MV-4-11 (cell line): ENCODE measurements around the gene BMERB1.
A peak's percentile ranks its signal among the peaks of the same experiment; 100 is the strongest.
"Not testable (repeated sequence)": the region's sequence is repeated elsewhere in the genome, so short reads cannot be mapped to it uniquely, and the experiment has no call there.

ENCODE experiments used
- DNase-seq: peaks from one replicate; lab custom pipeline; 2025; lab: John Stamatoyannopoulos, UW

BMERB1 gene

GRCh38 chr16:15523939-15524338, 89.6 kb downstream of the BMERB1 start:
- no peak for DNase-seq

- no peak for DNase-seq
Measured at GRCh38 chr16:15524966-15525365, 90.6 kb downstream of the BMERB1 start.

GRCh38 chr16:15526097-15526496, 91.7 kb downstream of the BMERB1 start:
- DNase-seq: no peak

- no peak for DNase-seq
Measured at GRCh38 chr16:15526731-15527130, 92.3 kb downstream of the BMERB1 start.

- DNase-seq: no peak
Measured at GRCh38 chr16:15529673-15530072, 95.3 kb downstream of the BMERB1 start.

GRCh38 chr16:15530085-15530484, 95.7 kb downstream of the BMERB1 start:
- DNase-seq: no peak

GRCh38 chr16:15532825-15533224, 98.4 kb downstream of the BMERB1 start:
- no peak for DNase-seq

GRCh38 chr16:15533386-15533785, 99.0 kb downstream of the BMERB1 start:
- DNase-seq: no peak

GRCh38 chr16:15535772-15536171, 101.4 kb downstream of the BMERB1 start:
- DNase-seq: no peak

- DNase-seq: no peak
Measured at GRCh38 chr16:15536843-15537242, 102.5 kb downstream of the BMERB1 start.

GRCh38 chr16:15538507-15538906, 104.1 kb downstream of the BMERB1 start:
- DNase-seq: peak; percentile 60

GRCh38 chr16:15539197-15539596, 104.8 kb downstream of the BMERB1 start:
- no peak for DNase-seq

GRCh38 chr16:15542261-15542660, 107.9 kb downstream of the BMERB1 start:
- no peak for DNase-seq

- no peak for DNase-seq
Measured at GRCh38 chr16:15542734-15543347, 108.5 kb downstream of the BMERB1 start.

GRCh38 chr16:15544405-15544804, 110.0 kb downstream of the BMERB1 start:
- no peak for DNase-seq

- peak; percentile 39 for DNase-seq
Measured at GRCh38 chr16:15545544-15545943, 111.2 kb downstream of the BMERB1 start.

GRCh38 chr16:15547072-15547767, 112.8 kb downstream of the BMERB1 start:
- not testable (repeated sequence) for DNase-seq

- DNase-seq: no peak
Measured at GRCh38 chr16:15547768-15548096, 113.3 kb downstream of the BMERB1 start.

- DNase-seq: no peak
Measured at GRCh38 chr16:15548482-15548891, 114.1 kb downstream of the BMERB1 start.

GRCh38 chr16:15552507-15552906, 118.1 kb downstream of the BMERB1 start:
- DNase-seq: no peak

- DNase-seq: no peak
Measured at GRCh38 chr16:15553313-15554088, 119.1 kb downstream of the BMERB1 start.

- no peak for DNase-seq
Measured at GRCh38 chr16:15556130-15556529, 121.7 kb downstream of the BMERB1 start.

GRCh38 chr16:15557258-15557657, 122.9 kb downstream of the BMERB1 start:
- DNase-seq: no peak
